Neural cell (in vitro differentiated cells): ENCODE measurements around the gene ETV6. TPM values are rescaled to one million over a fixed set of nuclear protein-coding genes. Genes with fewer than 3 reads are reported as not detected.

ENCODE experiments used
- H2AFZ ChIP-seq: fragments of 200-600, 300-800 bp; sonication (generic), shearing (Covaris generic); 2 replicates; pipeline ENCODE4 v1.6.0; 2014; ENCODE audit warnings: low read depth, mild to moderate bottlenecking, antibody characterized with exemption, low read length, moderate library complexity
- H3F3A ChIP-seq: fragments of 200-600 bp; shearing (Covaris generic); 2 replicates; pipeline ENCODE4 v1.6.1; 2016; ENCODE audit warnings: mild to moderate bottlenecking, moderate library complexity, mixed read lengths, antibody characterized with exemption, low read length; ENCODE audit not compliant: insufficient read depth, poor library complexity, severe bottlenecking
- H3K27ac ChIP-seq: fragments of 200-600, 300-800 bp; sonication (generic), shearing (Covaris generic); 2 replicates; pipeline ENCODE4 v1.5.1; 2014; ENCODE audit warnings: mild to moderate bottlenecking, low read length, moderate library complexity
- H3K27me3 ChIP-seq: fragments of 300-800, 200-600 bp; sonication (generic), shearing (Covaris generic); 2 replicates; pipeline ENCODE4 v1.6.0; 2014; ENCODE audit warnings: mild to moderate bottlenecking, low read depth, low read length, moderate library complexity; ENCODE audit not compliant: insufficient read depth
- H3K36me3 ChIP-seq: fragments of 300-800, 200-600 bp; sonication (generic), shearing (Covaris generic); 2 replicates; pipeline ENCODE4 v1.5.1; 2014; ENCODE audit warnings: mild to moderate bottlenecking, antibody characterized with exemption, low read length, moderate library complexity; ENCODE audit not compliant: insufficient read depth
- H3K4me2 ChIP-seq: fragments of 300-800, 200-600 bp; sonication (generic), shearing (Covaris generic); 2 replicates; pipeline ENCODE4 v1.6.0; 2014; ENCODE audit warnings: mild to moderate bottlenecking, low read length
- H3K4me3 ChIP-seq: fragments of 300-800, 200-600 bp; sonication (generic), shearing (Covaris generic); 2 replicates; pipeline ENCODE4 v1.5.1; 2014; ENCODE audit warnings: mild to moderate bottlenecking, low read length, moderate library complexity
- H3K79me2 ChIP-seq: fragments of 200-600 bp; shearing (Covaris generic); replicated peaks from 2 replicates; pipeline ENCODE4 v1.6.0; 2014; ENCODE audit warnings: mild to moderate bottlenecking, low read length, moderate library complexity; ENCODE audit not compliant: insufficient read depth
- H3K9ac ChIP-seq: fragments of 300-800, 200-600 bp; sonication (generic), shearing (Covaris generic); 2 replicates; pipeline ENCODE4 v1.6.1; 2016; ENCODE audit warnings: mild to moderate bottlenecking, low read length, mixed read lengths
- H3K9me2 ChIP-seq: fragments of 200-600 bp; shearing (Covaris generic); 2 replicates; pipeline ENCODE4 v1.6.1; 2016; ENCODE audit warnings: mild to moderate bottlenecking, low read length, mixed read lengths; ENCODE audit not compliant: insufficient read depth
- H3K9me3 ChIP-seq: fragments of 200-600, 300-800 bp; sonication (generic), shearing (Covaris generic); 2 replicates; pipeline ENCODE4 v1.6.1; 2016; ENCODE audit warnings: mild to moderate bottlenecking, mixed run types, low read length, moderate library complexity, mixed read lengths
- H4K20me1 ChIP-seq: fragments of 200-600 bp; shearing (Covaris generic); 2 replicates; pipeline ENCODE4 v1.6.1; 2016; ENCODE audit warnings: mild to moderate bottlenecking, mixed run types; ENCODE audit not compliant: insufficient read depth
- CTCF ChIP-seq: fragments of 450-650 bp; IDR thresholded peaks from 2 replicates; pipeline ENCODE4 v1.5.1; 2014; ENCODE audit warnings: antibody characterized with exemption, mild to moderate bottlenecking, moderate library complexity; ENCODE audit not compliant: poor library complexity, severe bottlenecking
- EP300 ChIP-seq: fragments of 450-650 bp; conservative IDR thresholded peaks from 2 replicates; pipeline ENCODE4 v1.6.1; 2014; ENCODE audit warnings: antibody characterized with exemption, mild to moderate bottlenecking, moderate library complexity; ENCODE audit not compliant: poor library complexity, severe bottlenecking
- EZH2 ChIP-seq: fragments of 200-600, 300-800 bp; shearing (Covaris generic), sonication (generic); IDR thresholded peaks from 2 replicates; pipeline ENCODE4 v1.6.1; 2014; ENCODE audit warnings: antibody characterized with exemption, low read length, borderline replicate concordance, mild to moderate bottlenecking; ENCODE audit not compliant: insufficient read depth, poor library complexity, severe bottlenecking
- MXI1 ChIP-seq: fragments of 450-650 bp; conservative IDR thresholded peaks from 2 replicates; pipeline ENCODE4 v1.6.1; 2014; ENCODE audit warnings: antibody characterized with exemption, mild to moderate bottlenecking; ENCODE audit not compliant: poor library complexity, severe bottlenecking
- POLR2AphosphoS5 ChIP-seq: IDR thresholded peaks from 2 replicates; pipeline ENCODE4 v1.6.1; 2012
- RAD21 ChIP-seq: fragments of 450-650 bp; conservative IDR thresholded peaks from 2 replicates; pipeline ENCODE4 v1.6.1; 2014; ENCODE audit warnings: antibody characterized with exemption, mild to moderate bottlenecking, moderate library complexity
- SMC3 ChIP-seq: fragments of 450-650 bp; conservative IDR thresholded peaks from 2 replicates; pipeline ENCODE4 v1.6.1; 2014; ENCODE audit warnings: antibody characterized with exemption, mild to moderate bottlenecking, moderate library complexity; ENCODE audit not compliant: poor library complexity
- TAF1 ChIP-seq: IDR thresholded peaks from 2 replicates; pipeline ENCODE4 v1.6.1; 2012; ENCODE audit warnings: low read depth
- polyA plus RNA-seq: library from polyadenylated mRNA; depleted of rRNA; stranded (reverse); fragments of >200 nt; gene quantifications from 2 replicates; pipeline ENCODE4 v1.2.3, GENCODE V29; 2014
- TF ChIP-seq, protein P1 (sequence below): IDR thresholded peaks from 2 replicates; pipeline ENCODE4 v1.6.1; 2012; ENCODE audit warnings: borderline replicate concordance

The ETV6 gene
- polyA plus RNA-seq, 1 donor from 2014 or later: 1.6 TPM

DNA sequence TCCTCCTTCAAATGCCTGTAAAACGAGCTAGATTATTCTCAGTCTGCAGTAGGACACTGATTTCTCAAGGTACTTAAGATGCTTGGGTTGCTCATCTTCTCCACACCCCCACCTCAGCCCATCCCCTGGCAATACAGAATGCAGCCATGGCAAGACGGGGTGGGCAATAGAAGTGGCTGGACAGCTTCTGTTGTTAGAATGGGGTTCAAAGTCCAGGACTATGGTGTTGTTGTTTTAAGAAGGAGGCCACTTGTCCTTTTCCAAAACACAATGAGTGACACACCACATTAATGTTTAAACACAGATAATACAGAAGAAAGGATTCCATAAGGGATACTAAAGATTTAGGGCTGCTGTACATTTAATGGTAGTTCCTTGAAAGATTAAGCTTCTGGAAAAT, 232.4 kb downstream of the ETV6 start:
- H3K9me2 ChIP-seq: no peaks in the 10 kb centered on the region
- no peak overlapping the region for H2AFZ ChIP-seq
- H4K20me1 ChIP-seq: no peaks in the 10 kb centered on the region
- H3F3A ChIP-seq: no peaks in the 10 kb centered on the region
- no peak overlapping the region for H3K9ac ChIP-seq
- H3K9me3 ChIP-seq: no peaks in the 10 kb centered on the region
- no peaks in the 10 kb centered on the region for H3K36me3 ChIP-seq
- H3K27ac ChIP-seq: no peak overlapping the region
- no peak overlapping the region for H3K4me3 ChIP-seq
- H3K4me2 ChIP-seq: no peak overlapping the region
- H3K79me2 ChIP-seq: no peaks in the 10 kb centered on the region
- no peaks in the 10 kb centered on the region for H3K27me3 ChIP-seq
- TF ChIP-seq EP300: no peak
- TF ChIP-seq EZH2: no peak
- TF ChIP-seq, protein P1, sequence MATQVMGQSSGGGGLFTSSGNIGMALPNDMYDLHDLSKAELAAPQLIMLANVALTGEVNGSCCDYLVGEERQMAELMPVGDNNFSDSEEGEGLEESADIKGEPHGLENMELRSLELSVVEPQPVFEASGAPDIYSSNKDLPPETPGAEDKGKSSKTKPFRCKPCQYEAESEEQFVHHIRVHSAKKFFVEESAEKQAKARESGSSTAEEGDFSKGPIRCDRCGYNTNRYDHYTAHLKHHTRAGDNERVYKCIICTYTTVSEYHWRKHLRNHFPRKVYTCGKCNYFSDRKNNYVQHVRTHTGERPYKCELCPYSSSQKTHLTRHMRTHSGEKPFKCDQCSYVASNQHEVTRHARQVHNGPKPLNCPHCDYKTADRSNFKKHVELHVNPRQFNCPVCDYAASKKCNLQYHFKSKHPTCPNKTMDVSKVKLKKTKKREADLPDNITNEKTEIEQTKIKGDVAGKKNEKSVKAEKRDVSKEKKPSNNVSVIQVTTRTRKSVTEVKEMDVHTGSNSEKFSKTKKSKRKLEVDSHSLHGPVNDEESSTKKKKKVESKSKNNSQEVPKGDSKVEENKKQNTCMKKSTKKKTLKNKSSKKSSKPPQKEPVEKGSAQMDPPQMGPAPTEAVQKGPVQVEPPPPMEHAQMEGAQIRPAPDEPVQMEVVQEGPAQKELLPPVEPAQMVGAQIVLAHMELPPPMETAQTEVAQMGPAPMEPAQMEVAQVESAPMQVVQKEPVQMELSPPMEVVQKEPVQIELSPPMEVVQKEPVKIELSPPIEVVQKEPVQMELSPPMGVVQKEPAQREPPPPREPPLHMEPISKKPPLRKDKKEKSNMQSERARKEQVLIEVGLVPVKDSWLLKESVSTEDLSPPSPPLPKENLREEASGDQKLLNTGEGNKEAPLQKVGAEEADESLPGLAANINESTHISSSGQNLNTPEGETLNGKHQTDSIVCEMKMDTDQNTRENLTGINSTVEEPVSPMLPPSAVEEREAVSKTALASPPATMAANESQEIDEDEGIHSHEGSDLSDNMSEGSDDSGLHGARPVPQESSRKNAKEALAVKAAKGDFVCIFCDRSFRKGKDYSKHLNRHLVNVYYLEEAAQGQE: no peak
- TF ChIP-seq SMC3: no peak
- TF ChIP-seq RAD21: no peak
- TF ChIP-seq POLR2AphosphoS5: no peak
- TF ChIP-seq CTCF: no peak
- no peak for TF ChIP-seq MXI1
- TF ChIP-seq TAF1: no peak

- no peaks in the 10 kb centered on the region for H3F3A ChIP-seq
Measured at GRCh38 chr12:11882301-11883019, 233.0 kb downstream of the ETV6 start.

More at GRCh38 chr12:11882301-11883019, 233.0 kb downstream of the ETV6 start:
- H4K20me1 ChIP-seq: no peaks in the 10 kb centered on the region
- H3K9me2 ChIP-seq: no peaks in the 10 kb centered on the region
- H3K9me3 ChIP-seq: no peaks in the 10 kb centered on the region
- H3K4me3 ChIP-seq: no peak overlapping the region
- H3K4me2 ChIP-seq: no peak overlapping the region
- TF ChIP-seq EP300 (no peak), CTCF (no peak), MXI1 (no peak), TAF1 (no peak), SMC3 (no peak), EZH2 (no peak), RAD21 (no peak), POLR2AphosphoS5 (no peak)
- TF ChIP-seq, protein P1: no peak
- no peak overlapping the region for H2AFZ ChIP-seq
- no peaks in the 10 kb centered on the region for H3K79me2 ChIP-seq
- H3K27ac ChIP-seq: no peak overlapping the region
- H3K9ac ChIP-seq: no peak overlapping the region
- H3K36me3 ChIP-seq: no peaks in the 10 kb centered on the region
- no peaks in the 10 kb centered on the region for H3K27me3 ChIP-seq
